Heart right ventricle (tissue), 12 donors: Measurements from ENCODE around the gene C6orf120. TPM values are rescaled to one million over a fixed set of nuclear protein-coding genes. Genes with fewer than 3 reads are reported as not detected.

Experiments used
- polyA plus RNA-seq, 2 donors: library from polyadenylated mRNA; stranded (reverse); fragments of 200-250 nt; gene quantifications; one replicate each; pipeline ENCODE4 v1.2.3, GENCODE V29; 2013
- total RNA-seq, 10 donors: library from RNA; stranded (reverse); fragmentation: NEBNext Ultra II Directional in 3 of 10; extraction: Animal tissue kit (Norgen Biotek cat#: 25700) in 3 of 10; gene quantifications; one replicate each; pipeline versions ENCODE4 v1.2.1 to v1.2.4, GENCODE V29; 2021 to 2023
- donor health status: ischemic (EF 13 %, LVEDD 7.1; RV severe dilation, severe dysfunction).
- donor health status: healthy with polysubstance abuse.
- donor health status: DM: no; HTN: yes; CAD: no.
- donor health status: DM: no; HTN: no; CAD: no.
- donor health status: ischemic (EF 25% LVEDD 6.9; RV normal size, moderate dysfunction).
- donor health status: ischemic (EF 25% LVEDD 5.7; RV mildly dilated, moderate dysfunction).
- donor health status: healthy.
- donor health status: nonischemic (EF 11% LVEDD 7.7; RV severe dilation, severe dysfunction).
- donor health status: DM: yes; HTN: yes; CAD: no.
- donor health status: PGD.
- donor health status: ischemic (EF 29% LVEDD 5.4; RV normal size, mild dysfunction).
- donor health status: nonischemic (EF 23%, LVEDD 6.1; RV moderate dilation, normal function).

C6orf120 gene
- total and polyA plus RNA-seq, 12 donors = 2.4 to 18.9 (median 13.6) TPM

Other genes with a start within 250 kb of the C6orf120 start
- 10 to 100 TPM in 1 of 10 donors, 1 to 10 TPM in 9; 5.1 to 11.0 (median 6.6) TPM for gene WDR27, start 97 bp upstream of the C6orf120 start, total RNA-seq
- 10 to 100 TPM in 1 of 2 donors, 1 to 10 TPM in 1; 3.2 to 12.0 TPM for gene WDR27, start 97 bp upstream of the C6orf120 start, polyA plus RNA-seq
- gene PHF10, start 22.4 kb downstream of the C6orf120 start, total RNA-seq = 10 to 100 TPM; 42.2 to 63.5 (median 54.9) TPM
- gene PHF10, start 22.4 kb downstream of the C6orf120 start, polyA plus RNA-seq = 10 to 100 TPM; 29.9 to 45.2 TPM
- 1 to 10 TPM in 1 of 10 donors, under 1 TPM in 9; 0.19 to 1.1 (median 0.61) TPM for gene DYNLT2, start 49.4 kb downstream of the C6orf120 start, total RNA-seq
- gene DYNLT2, start 49.4 kb downstream of the C6orf120 start, polyA plus RNA-seq = 1 to 10 TPM in 1 of 2 donors, under 1 TPM in 1; 0.74 to 3.4 TPM
- gene ERMARD, start 49.5 kb downstream of the C6orf120 start, total RNA-seq = 10 to 100 TPM in 4 of 10 donors, 1 to 10 TPM in 6; 7.5 to 14.9 (median 9.6) TPM
- gene ERMARD, start 49.5 kb downstream of the C6orf120 start, polyA plus RNA-seq = 10 to 100 TPM; 12.6 to 38.5 TPM